GM18868 (cell line): ENCODE results near the gene PRX.
"Not testable (repeated sequence)": the region's sequence is repeated elsewhere in the genome, so short reads cannot be mapped to it uniquely, and the experiment has no call there.

ENCODE experiments used
- ATAC-seq: cut with Tn5 transposase; IDR thresholded peaks from one replicate; pipeline ENCODE4 v1.9.1; 2021; ENCODE audit warnings: mild to moderate bottlenecking, moderate library complexity; ENCODE audit not compliant: unreplicated experiment

Gene PRX

GRCh38 chr19:40442328-40443130, 29.4 kb upstream of the PRX start:
- no peak for ATAC-seq

GRCh38 chr19:40441719-40442253, 28.6 kb upstream of the PRX start:
- ATAC-seq: no peak

GRCh38 chr19:40438284-40438683, 25.1 kb upstream of the PRX start:
- ATAC-seq: no peak

DNA sequence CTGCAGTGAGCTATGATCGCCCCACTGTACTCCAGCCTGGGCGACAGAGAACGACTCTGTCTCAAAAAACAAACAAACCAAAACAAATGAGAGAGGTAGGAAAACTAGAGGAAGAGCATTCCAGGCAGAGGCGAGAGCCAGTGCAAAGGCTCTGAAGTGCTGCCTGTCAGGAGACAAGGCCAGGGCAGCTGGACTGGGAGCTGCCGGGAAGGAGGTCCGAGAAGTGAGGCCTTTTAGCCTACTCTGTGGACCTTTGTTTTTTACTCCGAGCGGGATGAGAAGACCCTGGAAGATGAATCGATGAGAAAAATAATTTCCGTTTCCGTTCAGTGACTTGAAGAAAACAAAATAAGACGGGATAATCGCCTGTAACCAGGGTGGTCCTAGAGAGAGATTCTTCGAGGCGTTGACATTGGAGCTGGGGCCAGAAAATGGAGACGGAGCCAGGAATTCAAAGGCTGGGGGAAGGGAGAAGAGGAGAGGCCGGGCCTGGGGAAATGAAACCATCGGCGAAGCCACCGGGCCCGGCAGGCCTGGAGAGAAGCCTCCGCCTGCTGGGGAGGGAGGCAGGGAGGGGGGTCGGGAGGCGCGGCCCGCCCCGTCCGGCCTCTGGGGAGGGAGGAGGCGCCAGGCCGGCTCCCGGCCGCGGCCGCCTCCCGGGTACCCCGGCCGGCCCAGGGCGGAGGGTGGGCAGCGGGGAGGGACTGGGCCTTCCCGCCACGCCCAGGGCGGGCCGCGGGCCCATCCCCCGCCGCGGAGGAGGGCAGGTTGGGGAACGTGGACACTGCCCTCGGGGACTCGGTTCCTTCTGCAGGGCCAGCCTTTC, 20.4 kb upstream of the PRX start:
- ATAC-seq: peak; percentile 47

DNA sequence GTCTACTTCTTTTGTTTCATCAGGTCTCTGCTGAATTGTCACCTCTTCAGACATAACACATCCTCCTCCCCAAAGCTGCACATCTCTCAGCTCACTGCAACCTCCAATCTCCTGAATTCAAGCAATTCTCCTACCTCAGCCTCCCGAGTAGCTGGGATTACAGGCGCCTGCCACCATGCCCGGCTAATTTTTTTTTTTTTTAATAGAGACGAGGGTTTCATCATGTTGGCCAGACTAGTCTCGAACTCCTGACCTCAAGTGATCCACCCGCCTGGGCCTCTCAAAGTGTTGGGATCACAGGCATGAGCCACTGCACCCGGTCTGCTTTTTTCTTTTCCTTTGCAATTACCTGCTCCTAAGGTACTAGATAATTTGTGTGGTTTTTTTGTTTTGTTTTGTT, 19.6 kb upstream of the PRX start:
- not testable (repeated sequence) for ATAC-seq

DNA sequence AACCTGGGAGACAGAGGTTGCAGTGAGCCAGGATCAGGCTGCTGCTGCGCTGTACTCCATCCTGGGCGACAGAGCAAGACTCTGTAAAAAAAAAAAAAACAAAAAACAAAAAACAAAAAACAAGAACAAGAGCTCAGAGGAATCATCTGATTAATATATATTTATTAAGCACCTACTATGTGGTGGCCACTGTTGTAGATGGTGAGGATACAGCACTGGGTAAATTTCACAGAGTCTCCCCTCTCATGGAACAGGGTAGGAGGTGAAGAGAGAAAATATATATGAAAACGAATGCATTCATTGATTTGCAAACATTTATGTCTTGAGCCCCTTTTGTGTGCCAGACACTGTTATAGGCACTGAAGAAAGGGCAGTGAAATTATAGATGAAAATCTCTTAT, 18.5 kb upstream of the PRX start:
- no peak for ATAC-seq

DNA sequence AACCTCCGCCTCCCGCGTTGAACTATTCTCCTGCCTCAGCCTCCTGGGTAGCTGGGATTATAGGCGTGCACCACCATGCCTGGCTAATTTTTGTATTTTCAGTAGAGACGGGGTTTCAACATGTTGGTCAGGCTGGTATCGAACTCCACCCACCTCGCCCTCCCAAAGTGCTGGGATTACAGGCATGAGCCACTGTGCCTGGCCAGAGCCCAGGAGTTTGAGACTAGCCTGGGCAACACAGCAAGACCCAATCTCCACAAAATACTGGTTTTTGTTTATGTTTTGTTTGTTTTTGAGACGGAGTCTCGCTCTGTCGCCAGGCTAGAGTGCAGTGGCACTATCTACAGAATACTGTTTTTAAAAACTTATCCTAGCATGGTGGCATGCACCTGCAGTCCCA, 17.1 kb upstream of the PRX start:
- ATAC-seq: not testable (repeated sequence)

DNA sequence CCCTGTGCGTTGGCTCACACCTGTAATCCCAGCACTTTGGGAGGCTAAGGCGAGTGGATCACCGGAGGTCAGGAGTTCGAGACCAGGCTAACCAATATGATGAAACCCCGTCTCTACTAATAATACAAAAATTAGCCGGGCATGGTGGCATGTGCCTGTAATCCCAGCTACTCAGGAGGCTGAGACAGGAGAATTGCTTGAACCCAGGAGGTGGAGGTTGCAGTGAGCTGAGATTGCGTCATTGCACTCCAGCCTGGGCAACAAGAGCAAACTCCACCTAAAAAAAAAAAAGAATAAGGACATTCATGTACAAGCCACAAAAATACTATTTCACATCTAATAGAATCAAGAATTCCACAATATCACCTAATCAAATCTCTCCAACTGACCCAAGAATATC, 15.0 kb upstream of the PRX start:
- not testable (repeated sequence) for ATAC-seq

DNA sequence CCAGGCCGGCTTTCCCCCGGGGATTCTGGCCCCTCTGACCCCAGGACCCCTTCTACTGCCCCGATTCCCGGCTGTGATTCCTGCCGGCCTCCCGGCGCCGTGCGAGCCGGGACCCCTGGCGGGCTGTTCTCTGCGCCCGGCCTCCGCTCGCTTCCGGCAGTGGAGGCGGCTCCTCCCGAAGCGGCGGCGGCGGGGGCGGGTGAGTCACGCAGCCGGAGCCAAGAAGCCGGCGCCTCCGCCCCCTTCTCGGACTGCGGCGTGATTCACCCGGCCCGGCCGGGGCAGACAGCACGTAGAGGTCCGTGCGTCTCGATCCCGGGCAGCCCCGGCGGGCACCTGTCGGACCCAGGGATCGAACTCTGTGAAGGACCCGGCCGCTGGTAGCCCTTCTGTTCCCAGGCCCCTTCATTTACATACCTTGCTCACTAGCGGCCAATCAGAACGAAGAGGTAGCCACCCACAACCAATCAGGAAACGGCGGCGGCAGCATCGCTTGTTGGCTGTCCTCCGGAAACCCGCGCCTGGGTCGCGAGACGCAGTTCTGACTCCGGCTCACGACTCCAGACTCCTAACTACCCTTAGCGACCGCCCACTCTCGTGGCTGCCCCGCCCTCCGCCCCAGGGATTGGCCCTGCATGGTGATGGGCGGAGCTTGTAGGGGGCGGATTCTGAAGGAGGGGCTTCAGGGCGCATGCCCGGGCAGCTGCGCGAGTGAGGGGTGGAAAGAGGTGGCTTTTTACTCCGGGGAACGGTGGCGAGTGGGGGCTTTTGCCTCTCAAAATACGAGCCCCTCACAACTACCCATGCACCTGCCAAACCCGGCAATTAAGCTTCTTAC, 12.5 kb upstream of the PRX start, which contains the start of gene SERTAD1:
TSS of gene SERTAD1 (minus strand) at position 543 of the 838 bp plus-strand sequence. CDS start 2,446 bp downstream, outside the sequence.
- peak; percentile 81 for ATAC-seq

DNA sequence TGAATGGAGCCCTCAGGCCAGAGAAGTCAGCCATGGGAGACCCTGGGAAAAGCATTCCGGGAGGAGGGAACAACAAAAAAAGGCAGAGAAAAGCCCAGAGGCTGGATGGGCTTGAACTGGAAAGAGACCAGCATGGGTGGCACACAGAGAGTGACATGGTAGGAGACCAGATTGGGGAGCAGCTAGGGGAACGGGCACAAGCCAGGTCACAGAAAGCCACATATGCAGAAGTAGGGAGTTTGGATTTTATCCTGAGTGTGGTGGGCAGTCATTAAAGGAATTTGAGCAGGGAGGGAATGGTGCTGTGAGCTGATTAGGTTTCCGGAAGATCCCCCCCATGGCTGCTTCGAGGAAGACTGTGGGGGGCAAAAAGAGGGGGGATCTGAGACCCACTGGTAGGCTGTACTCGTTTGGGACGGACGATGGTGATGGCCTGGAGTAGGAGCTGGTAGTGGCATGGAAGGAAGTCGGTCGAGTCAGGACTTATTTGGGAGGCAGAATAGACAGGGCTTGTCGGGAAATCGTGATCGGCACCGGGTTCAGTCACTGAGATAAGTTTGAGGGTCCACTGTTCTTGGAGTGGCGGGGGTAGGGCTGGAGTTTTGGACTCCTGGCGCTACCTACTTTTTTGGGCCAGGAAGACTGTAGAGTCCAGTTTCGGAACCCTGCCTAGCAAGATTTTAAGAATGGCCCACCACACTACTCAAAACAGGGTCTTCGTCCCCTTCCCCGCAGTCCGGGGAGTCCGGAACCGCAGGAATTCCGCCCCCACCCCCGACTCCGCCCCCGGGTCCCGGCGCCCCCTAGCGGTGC, 11.7 kb upstream of the PRX start:
- no peak for ATAC-seq

- ATAC-seq: no peak
Observed at GRCh38 chr19:40423938-40424337, 10.8 kb upstream of the PRX start.

GRCh38 chr19:40422748-40423566, 9.8 kb upstream of the PRX start:
- no peak for ATAC-seq

GRCh38 chr19:40421993-40422747, 9.0 kb upstream of the PRX start:
- no peak for ATAC-seq

DNA sequence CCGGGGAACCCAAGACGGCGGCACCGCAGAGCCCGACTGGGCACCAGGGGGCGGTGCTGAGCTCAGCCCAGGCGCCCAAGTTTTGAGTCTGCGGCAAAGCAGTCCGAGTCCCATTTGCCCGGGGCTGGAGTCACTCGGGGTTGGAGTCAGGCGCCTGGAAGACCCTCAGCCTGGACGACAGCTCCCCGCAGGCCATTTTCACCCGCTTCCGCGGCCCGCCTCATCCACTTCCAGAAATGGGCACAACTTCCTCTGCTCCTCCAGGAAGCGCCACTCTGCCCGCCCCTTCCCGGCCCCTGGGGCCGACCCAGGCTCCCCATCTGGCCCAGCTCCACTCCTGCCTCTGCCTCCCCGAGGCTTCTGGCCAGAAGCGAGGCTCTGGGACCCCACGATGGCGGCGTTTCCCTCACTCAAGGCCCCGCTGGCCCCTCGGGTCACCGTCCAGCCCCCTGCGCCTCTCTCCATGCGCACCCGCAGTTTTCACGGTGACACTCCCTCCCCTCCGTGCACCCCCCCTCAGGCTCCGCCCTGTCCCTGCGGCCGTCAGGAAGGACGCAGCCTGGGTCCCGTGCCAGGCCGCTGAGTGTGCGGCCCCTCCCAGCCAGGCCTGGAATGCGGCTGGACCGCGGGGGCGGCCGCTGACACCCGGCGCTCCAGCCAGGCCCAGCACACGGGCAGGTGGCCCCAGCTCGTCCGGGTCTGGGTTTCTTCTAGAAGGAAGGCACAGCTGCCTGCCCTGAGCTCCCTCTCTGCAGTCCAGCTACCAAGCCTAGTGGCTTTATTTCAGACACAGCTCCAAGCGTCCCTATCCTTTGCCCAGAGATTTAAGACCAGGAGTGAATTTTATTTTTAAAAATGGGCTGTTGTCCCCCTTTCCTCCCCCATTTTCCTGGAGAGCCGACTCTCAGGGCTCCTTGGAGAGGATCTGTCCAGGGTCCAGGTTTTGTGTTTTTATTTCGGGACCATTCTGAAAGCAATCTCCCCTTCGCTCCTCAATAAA, 7.9 kb upstream of the PRX start:
- peak; percentile 37 for ATAC-seq

DNA sequence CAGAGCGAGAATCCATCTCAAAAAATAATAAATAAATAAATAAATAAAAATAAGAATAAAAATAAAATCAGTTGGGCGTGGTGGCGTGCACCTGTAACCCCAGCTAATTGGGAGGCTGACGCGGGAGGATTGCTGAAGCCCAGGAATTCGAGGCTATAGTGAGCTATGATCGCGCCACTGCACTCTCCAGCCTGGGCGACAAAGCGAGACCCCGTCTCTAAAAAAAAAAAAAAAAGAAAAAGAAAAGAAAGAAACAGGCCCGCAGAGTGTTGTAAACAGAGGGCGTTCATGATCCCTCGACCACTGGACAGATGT, 7.2 kb upstream of the PRX start:
- no peak for ATAC-seq

GRCh38 chr19:40419780-40420179, 6.6 kb upstream of the PRX start:
- ATAC-seq: no peak

GRCh38 chr19:40419066-40419612, 6.0 kb upstream of the PRX start:
- ATAC-seq: no peak
